GM23338 (cell line): ENCODE data around the gene HIVEP3. TPM values are rescaled to one million over a fixed set of nuclear protein-coding genes. Genes with fewer than 3 reads are reported as not detected.

ENCODE experiments used
- ATAC-seq: fragments of 200-7000 bp; cut with Tn5 transposase; 3 replicates; pipeline ENCODE4 v1.9.1; 2020
- DNase-seq: peaks from one replicate; pipeline ENCODE4 v3.0.0-alpha.2; 2015; ENCODE audit warnings: low spot score
- H2AFZ ChIP-seq: fragments of 200-600 bp; sonication (generic); 2 replicates; pipeline ENCODE4 v1.8.0; 2016; ENCODE audit warnings: antibody characterized with exemption, mild to moderate bottlenecking, moderate library complexity
- H3F3A ChIP-seq: fragments of 200-600 bp; sonication (generic); replicated peaks from 2 replicates; pipeline ENCODE4 v1.8.0; 2017; ENCODE audit warnings: antibody characterized with exemption, mixed run types, low read depth
- H3K27ac ChIP-seq: fragments of 200-600 bp; sonication (generic); 2 replicates; pipeline ENCODE4 v1.6.1; 2016; ENCODE audit warnings: low read depth
- H3K27me3 ChIP-seq: fragments of 200-600 bp; sonication (generic); 2 replicates; pipeline ENCODE4 v1.8.0; 2016; ENCODE audit warnings: mild to moderate bottlenecking, mixed run types, moderate library complexity; ENCODE audit not compliant: insufficient read depth
- H3K36me3 ChIP-seq: fragments of 200-600 bp; sonication (generic); 2 replicates; pipeline ENCODE4 v1.8.0; 2016; ENCODE audit warnings: mild to moderate bottlenecking; ENCODE audit not compliant: insufficient read depth
- H3K4me1 ChIP-seq: fragments of 200-600 bp; sonication (generic); 2 replicates; pipeline ENCODE4 v1.8.0; 2016; ENCODE audit warnings: mild to moderate bottlenecking, moderate library complexity; ENCODE audit not compliant: insufficient read depth
- H3K4me2 ChIP-seq: fragments of 200-600 bp; sonication (generic); 2 replicates; pipeline ENCODE4 v1.7.1; 2017; ENCODE audit warnings: mixed run types
- H3K4me3 ChIP-seq: fragments of 200-600 bp; sonication (generic); 2 replicates; pipeline ENCODE4 v1.6.1; 2016; ENCODE audit warnings: mixed run types
- H3K79me2 ChIP-seq: fragments of 200-600 bp; sonication (generic); replicated peaks from 2 replicates; pipeline ENCODE4 v1.8.0; 2017; ENCODE audit warnings: mild to moderate bottlenecking; ENCODE audit not compliant: insufficient read depth
- H3K9me2 ChIP-seq: fragments of 200-600 bp; sonication (generic); 2 replicates; pipeline ENCODE4 v1.8.0; 2017; ENCODE audit not compliant: insufficient read depth
- H4K20me1 ChIP-seq: fragments of 200-600 bp; sonication (generic); replicated peaks from 2 replicates; pipeline ENCODE4 v1.8.0; 2017; ENCODE audit warnings: mild to moderate bottlenecking; ENCODE audit not compliant: insufficient read depth
- H3K27ac Mint-ChIP-seq: 2 replicates; pipeline ENCODE4 v1.8.0; 2020; ENCODE audit warnings: inconsistent platforms, mild to moderate bottlenecking, moderate library complexity, mixed read lengths
- H3K27me3 Mint-ChIP-seq: 3 replicates; pipeline ENCODE4 v1.8.0; 2022; ENCODE audit warnings: low read depth, mild to moderate bottlenecking, moderate library complexity, mixed read lengths, inconsistent platforms; ENCODE audit not compliant: insufficient read depth, poor library complexity
- H3K36me3 Mint-ChIP-seq: 3 replicates; pipeline ENCODE4 v1.8.0; 2021; ENCODE audit warnings: low read depth, mild to moderate bottlenecking, inconsistent platforms, moderate library complexity, mixed read lengths
- H3K4me1 Mint-ChIP-seq: 3 replicates; pipeline ENCODE4 v1.8.0; 2020; ENCODE audit warnings: mild to moderate bottlenecking, inconsistent platforms, mixed read lengths
- H3K4me3 Mint-ChIP-seq: 3 replicates; pipeline ENCODE4 v1.8.0; 2021; ENCODE audit warnings: moderate library complexity, mild to moderate bottlenecking, inconsistent platforms, mixed read lengths
- H3K9me3 Mint-ChIP-seq: 3 replicates; pipeline ENCODE4 v1.8.0; 2020; ENCODE audit warnings: moderate library complexity, mild to moderate bottlenecking, inconsistent platforms, mixed read lengths
- EZH2phosphoT487 ChIP-seq: fragments of 200-600 bp; sonication (generic); IDR thresholded peaks from one replicate; pipeline ENCODE4 v1.8.1; 2018; ENCODE audit warnings: antibody characterized with exemption; ENCODE audit not compliant: unreplicated experiment
- NANOG ChIP-seq: IDR thresholded peaks from 2 replicates; pipeline ENCODE4 v1.6.1; 2016; ENCODE audit warnings: antibody characterized with exemption, borderline replicate concordance
- ZNF331 ChIP-seq: fragments of 250-450 bp; sonication (Bioruptor Pico); IDR thresholded peaks from 2 replicates; pipeline ENCODE4 v1.5.0; 2020; ENCODE audit warnings: low read depth, mild to moderate bottlenecking, moderate library complexity
- polyA plus RNA-seq: library from polyadenylated mRNA; unstranded; fragments of >200 nt; fragmentation: Nextera tagmentation; extraction: Ambion mirVana; gene quantifications from 2 replicates; pipeline ENCODE4 v1.2.1, GENCODE V29; 2016
- total RNA-seq: library from RNA; depleted of rRNA; stranded (reverse); fragments of >200 nt; shearing (Covaris generic); gene quantifications from 2 replicates; pipeline ENCODE4 v1.2.3, GENCODE V29; 2014
- TF ChIP-seq, protein P1 (sequence below), 2 experiments: fragments of 200-600 bp in 1 of 2; sonication (generic) in 1 of 2; conservative IDR thresholded peaks; 2 replicates each; pipeline versions ENCODE4 v1.5.1 to v1.6.1; 2016 to 2017; ENCODE audit warnings: antibody characterized with exemption in 2 of 2, low read depth in 2 of 2, mild to moderate bottlenecking in 2 of 2, moderate library complexity in 1 of 2

Gene HIVEP3
- total and polyA plus RNA-seq, 2 experiments from 2014 or later = 0.14 to 0.24 TPM

DNA sequence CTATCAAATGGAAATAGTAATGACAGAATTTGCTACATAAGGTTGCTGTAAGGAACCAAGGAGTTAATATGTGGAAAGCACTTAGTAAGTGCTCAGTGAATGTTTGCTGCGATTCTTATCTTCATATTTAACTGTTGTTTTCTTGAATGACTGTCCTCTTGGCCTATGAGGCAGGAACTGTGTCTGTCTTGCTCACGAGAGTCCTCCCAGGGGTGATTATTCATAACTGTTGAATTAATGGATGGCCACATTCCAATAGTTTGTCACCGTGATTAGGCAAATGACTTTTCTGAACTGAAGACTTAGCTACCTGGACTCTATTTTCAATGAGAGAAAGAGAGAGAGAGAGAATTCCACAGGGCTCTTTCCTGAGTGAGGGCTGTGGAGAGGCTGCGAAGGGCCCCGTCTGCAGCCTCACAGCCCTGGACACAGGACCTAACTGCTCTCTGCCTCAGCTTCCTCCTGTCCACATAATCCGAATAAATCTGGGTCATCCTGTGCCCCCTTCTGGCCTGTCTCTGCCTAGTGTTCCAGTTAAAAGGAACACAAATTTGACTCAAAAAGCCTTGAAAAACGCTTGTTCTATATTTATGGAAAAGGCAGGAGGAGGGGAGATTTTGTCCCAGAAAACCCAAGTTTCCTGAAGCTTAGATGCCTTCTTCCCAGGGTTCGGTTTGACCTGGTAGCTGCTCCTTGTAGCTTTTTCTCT lies 442.7 kb downstream of the HIVEP3 start:
- H3K27me3 Mint-ChIP-seq = peaks cover 8% of the 10 kb centered on the region
- no peaks in the 10 kb centered on the region for H3K36me3 ChIP-seq
- TF ChIP-seq, protein P1, sequence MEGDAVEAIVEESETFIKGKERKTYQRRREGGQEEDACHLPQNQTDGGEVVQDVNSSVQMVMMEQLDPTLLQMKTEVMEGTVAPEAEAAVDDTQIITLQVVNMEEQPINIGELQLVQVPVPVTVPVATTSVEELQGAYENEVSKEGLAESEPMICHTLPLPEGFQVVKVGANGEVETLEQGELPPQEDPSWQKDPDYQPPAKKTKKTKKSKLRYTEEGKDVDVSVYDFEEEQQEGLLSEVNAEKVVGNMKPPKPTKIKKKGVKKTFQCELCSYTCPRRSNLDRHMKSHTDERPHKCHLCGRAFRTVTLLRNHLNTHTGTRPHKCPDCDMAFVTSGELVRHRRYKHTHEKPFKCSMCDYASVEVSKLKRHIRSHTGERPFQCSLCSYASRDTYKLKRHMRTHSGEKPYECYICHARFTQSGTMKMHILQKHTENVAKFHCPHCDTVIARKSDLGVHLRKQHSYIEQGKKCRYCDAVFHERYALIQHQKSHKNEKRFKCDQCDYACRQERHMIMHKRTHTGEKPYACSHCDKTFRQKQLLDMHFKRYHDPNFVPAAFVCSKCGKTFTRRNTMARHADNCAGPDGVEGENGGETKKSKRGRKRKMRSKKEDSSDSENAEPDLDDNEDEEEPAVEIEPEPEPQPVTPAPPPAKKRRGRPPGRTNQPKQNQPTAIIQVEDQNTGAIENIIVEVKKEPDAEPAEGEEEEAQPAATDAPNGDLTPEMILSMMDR (conservative IDR thresholded peaks at IDR 0.05; ENCODE audit: low read depth in 2 of 2) = peak in 1 of 2 experiments; percentile 32; a peak in 2 of 4 replicates
- no peak for TF ChIP-seq NANOG
- 0 out of 2 replicates have a peak overlapping the region, but pooled peaks have one; percentile 38 for H2AFZ ChIP-seq
- no peaks in the 10 kb centered on the region for H3K4me1 ChIP-seq
- no peak overlapping the region for H3K4me3 ChIP-seq
- no peaks in the 10 kb centered on the region for H4K20me1 ChIP-seq
- no peaks in the 10 kb centered on the region for H3K9me3 Mint-ChIP-seq
- H3K27me3 ChIP-seq = no peaks in the 10 kb centered on the region
- H3K79me2 ChIP-seq = no peaks in the 10 kb centered on the region
- H3F3A ChIP-seq = no peaks in the 10 kb centered on the region
- ATAC-seq (no peak), DNase-seq (no peak)
- peaks cover 13% of the 10 kb centered on the region for H3K4me1 Mint-ChIP-seq
- no peak overlapping the region for H3K4me2 ChIP-seq
- no peak overlapping the region for H3K27ac ChIP-seq
- no peak overlapping the region for H3K4me3 Mint-ChIP-seq
- H3K9me2 ChIP-seq = no peaks in the 10 kb centered on the region
- no peaks in the 10 kb centered on the region for H3K36me3 Mint-ChIP-seq
- H3K27ac Mint-ChIP-seq = no peak overlapping the region

DNA sequence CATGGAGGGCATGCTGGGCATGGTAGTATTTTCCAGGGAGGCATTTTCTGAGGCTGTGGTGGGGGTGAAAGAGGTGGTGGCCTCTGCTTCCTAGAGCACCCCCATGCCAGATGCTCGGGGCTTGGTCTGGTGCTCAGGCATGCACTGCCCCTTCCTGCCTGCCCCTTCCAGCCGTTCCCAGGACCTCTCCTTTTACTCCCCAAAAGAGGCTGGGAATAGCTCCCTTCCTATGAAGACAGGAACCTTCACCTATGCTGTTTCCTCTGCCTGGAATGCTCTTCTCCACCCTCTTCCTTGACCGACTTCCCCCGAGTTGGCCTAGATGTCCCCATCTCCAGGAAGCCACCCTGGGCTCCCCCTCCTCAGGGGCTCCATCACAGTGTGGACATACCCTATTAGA lies 443.4 kb downstream of the HIVEP3 start:
- H3K4me3 Mint-ChIP-seq = no peak overlapping the region
- no peak overlapping the region for H3K4me2 ChIP-seq
- no peaks in the 10 kb centered on the region for H3K9me2 ChIP-seq
- ATAC-seq (no peak), DNase-seq (no peak)
- H3K4me1 Mint-ChIP-seq = peaks cover 13% of the 10 kb centered on the region
- H3K27ac ChIP-seq = no peak overlapping the region
- H3K36me3 ChIP-seq = no peaks in the 10 kb centered on the region
- TF ChIP-seq ZNF331 (no peak), EZH2phosphoT487 (no peak)
- no peaks in the 10 kb centered on the region for H4K20me1 ChIP-seq
- H3K27me3 ChIP-seq = no peaks in the 10 kb centered on the region
- no peak overlapping the region for H3K27ac Mint-ChIP-seq
- no peak overlapping the region for H3K4me3 ChIP-seq
- H3K9me3 Mint-ChIP-seq = no peaks in the 10 kb centered on the region
- peaks cover 8% of the 10 kb centered on the region for H3K27me3 Mint-ChIP-seq
- no peaks in the 10 kb centered on the region for H3K79me2 ChIP-seq
- no peaks in the 10 kb centered on the region for H3K36me3 Mint-ChIP-seq
- H2AFZ ChIP-seq = no peak overlapping the region
- H3K4me1 ChIP-seq = no peaks in the 10 kb centered on the region
- H3F3A ChIP-seq = no peaks in the 10 kb centered on the region

DNA sequence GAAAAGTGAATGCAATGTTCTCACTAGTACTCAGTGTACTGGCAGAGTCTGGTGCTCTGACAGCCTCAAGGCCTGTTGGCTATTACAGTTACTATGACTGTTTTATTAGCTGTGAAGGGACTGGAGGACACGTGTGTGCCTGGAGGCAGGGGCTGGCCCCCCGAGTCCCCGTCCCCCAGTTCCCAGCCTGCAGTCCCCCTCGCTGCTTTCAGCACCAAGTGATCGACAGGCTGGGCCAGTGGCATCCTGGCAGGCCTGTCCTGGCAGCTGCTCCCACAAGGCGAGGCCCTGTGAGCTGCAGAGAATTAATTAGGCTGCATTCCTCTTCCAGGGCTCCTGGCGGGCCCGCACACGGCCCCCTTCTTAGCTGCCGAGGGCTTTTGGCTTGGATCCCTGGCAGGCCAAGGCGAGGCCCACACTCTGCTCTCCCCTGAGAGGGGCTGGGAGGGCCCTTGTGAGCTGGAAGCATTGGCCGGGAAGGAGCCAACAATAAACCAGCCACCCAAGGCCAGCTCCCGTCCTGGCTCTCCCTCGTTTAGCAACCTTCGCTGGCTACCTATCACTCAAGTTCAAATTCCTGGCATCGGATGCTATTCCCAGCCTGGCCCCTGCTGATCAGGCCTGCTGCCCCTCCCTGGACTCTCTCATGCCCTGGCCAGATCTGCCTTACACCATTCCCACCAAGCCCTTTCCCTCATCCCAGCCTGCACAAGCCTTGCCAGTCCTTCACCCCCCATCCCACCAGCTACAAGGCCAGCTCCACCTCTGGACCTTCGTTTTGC lies 444.0 kb downstream of the HIVEP3 start:
- Mint-ChIP-seq H3K36me3 (no peaks in the 10 kb centered on the region), H3K27me3 (peaks cover 8% of the 10 kb centered on the region), H3K27ac (no peak overlapping the region), H3K4me3 (no peak overlapping the region), H3K9me3 (no peaks in the 10 kb centered on the region), H3K4me1 (peaks cover 13% of the 10 kb centered on the region)
- Histone ChIP-seq H4K20me1 (no peaks in the 10 kb centered on the region), H2AFZ (no peak overlapping the region), H3K27me3 (no peaks in the 10 kb centered on the region), H3K79me2 (no peaks in the 10 kb centered on the region), H3K36me3 (no peaks in the 10 kb centered on the region), H3K4me3 (no peak overlapping the region), H3K27ac (no peak overlapping the region), H3F3A (no peaks in the 10 kb centered on the region), H3K9me2 (no peaks in the 10 kb centered on the region), H3K4me2 (no peak overlapping the region), H3K4me1 (no peaks in the 10 kb centered on the region)
- ATAC-seq = peak; percentile 72
- TF ChIP-seq, protein P1 (conservative IDR thresholded peaks at IDR 0.05; ENCODE audit: low read depth in 2 of 2) = no peak
- DNase-seq = peak; percentile 28
